Hematopoietic multipotent progenitor cell treated with erythropoietin and hydrocortisone succinate and interleukin-3 and kit ligand, for 15 days (in vitro differentiated cells): ENCODE measurements around the gene PIGX.
"Not testable (repeated sequence)": the region's sequence is repeated elsewhere in the genome, so short reads cannot be mapped to it uniquely, and the experiment has no call there.

ENCODE experiments used
- DNase-seq: peaks from one replicate; pipeline ENCODE4 v3.0.0-alpha.2; 2015; ENCODE audit warnings: low spot score

PIGX gene

GRCh38 chr3:196706327-196706726 lies 5.8 kb upstream of the PIGX start:
- DNase-seq = no peak

- DNase-seq = no peak
Observed at GRCh38 chr3:196706731-196707130, 5.4 kb upstream of the PIGX start.

DNA sequence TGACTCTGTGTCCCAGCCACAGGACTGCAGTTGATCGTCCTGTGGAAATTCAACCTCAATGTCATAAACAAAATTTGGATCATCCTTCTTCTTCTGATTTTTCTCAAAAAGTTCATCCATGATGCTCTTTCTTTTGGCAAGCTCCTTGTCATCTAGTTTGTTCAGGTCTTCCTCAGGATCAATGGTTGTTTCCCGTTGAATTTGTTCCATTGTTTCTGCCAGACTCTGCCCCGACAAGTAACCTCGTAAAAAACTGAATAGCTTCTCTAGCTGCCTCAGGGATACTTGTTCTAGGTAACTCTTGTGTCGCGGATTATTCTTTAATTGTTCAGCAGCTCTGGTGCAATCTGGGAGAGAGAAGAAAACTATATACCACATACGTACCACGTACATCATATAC lies 4.6 kb upstream of the PIGX start:
- no peak for DNase-seq

DNA sequence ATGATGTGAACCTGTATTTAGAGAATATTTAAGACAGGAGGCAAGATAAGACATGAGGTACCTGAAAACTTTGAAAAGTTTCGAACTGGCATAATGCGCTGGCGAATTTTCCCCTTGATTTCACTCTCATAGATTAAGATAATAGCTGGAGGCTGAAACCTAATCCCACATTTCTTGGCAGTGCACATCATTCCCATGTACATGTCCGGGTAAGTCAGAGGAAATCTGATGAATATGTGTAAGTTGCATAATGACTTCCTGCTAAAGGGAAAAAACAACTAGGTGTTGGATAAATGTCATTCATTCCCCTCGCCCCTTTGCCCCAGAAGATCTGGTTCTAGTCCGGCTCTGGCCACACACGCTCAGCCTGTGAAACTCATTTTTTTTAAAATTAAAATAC lies 3.7 kb upstream of the PIGX start:
- no peak for DNase-seq

- DNase-seq = peak; percentile 63
Observed at GRCh38 chr3:196712514-196713413, 587 bp downstream of the PIGX start.

DNA sequence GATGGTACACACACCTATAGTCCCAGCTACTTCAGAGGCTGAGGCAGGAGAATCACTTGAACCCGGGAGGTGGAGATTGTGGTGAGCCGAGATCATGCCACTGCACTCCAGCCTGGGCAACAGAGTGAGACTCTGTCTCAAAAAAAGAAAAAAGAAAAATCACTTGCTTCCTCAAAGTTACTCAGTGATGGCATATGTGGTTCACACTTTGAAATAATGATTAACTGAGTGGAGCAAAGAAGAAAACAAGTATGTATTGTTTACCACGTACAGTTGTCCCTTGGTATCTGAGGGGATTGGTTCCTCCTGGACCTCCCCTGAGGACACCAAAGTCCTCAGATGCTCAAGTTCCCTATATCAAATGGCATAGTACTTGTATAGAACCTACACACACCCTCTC lies 5.0 kb downstream of the PIGX start:
- DNase-seq = not testable (repeated sequence)

DNA sequence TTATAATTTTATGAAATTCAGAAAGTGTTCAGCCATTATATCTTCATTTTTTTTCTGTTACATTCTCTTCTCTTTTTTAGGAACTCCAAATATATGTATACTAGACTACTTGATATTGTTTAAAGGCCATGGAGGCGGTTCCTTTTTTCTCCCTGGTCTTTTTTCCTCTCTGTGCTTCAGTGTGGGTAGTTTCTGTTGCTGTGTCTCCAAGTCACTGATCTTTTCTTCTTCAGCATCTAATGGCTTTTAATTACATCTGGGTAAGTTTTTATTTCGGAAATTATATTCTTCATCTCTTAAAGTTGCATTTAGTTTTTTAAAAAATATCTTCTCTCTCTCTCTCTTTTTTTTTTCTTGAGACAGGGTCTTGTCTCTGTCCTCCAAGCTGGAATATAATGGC lies 8.9 kb downstream of the PIGX start:
- DNase-seq = no peak

DNA sequence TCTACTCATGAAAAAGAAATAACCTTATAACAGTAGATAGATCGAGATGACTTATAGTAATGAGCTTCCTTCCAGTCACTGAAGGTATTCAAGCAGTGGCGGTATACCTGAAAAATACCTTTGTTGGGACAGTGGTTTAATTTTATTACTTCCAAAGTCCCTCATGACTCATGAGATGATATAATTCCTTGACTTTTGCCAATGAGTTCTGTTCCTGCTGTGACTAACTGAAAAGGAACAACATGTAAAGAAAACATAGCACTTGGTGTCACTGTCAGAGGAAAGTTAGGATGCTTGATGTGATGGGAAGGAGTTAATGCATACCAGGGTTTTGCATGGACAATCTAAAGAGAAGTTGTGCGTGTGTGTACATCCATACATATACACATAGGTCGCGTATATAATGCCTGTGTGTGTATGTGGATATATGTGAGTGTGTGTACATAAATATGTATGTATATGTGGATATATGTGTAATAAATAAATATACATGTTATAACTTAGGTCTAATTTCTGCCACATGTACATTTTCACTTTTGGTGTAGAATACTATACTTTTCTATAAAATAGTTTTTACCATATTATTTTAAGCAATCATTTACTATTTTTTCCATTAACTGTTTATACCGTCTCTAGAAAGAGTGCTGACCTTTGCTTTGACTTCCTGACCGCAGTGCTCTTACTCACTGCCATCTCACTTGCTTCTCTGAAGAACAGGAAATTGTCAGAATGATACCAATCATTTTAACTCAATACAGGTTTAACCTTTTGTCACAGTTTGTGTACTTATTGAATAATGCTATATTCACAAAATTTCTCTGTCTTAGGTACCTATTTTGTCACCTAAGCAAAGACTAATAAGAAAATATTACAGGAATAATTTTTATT lies 14.9 kb downstream of the PIGX start:
- no peak for DNase-seq

- no peak for DNase-seq
Observed at GRCh38 chr3:196735751-196736150, 23.6 kb downstream of the PIGX start.

DNA sequence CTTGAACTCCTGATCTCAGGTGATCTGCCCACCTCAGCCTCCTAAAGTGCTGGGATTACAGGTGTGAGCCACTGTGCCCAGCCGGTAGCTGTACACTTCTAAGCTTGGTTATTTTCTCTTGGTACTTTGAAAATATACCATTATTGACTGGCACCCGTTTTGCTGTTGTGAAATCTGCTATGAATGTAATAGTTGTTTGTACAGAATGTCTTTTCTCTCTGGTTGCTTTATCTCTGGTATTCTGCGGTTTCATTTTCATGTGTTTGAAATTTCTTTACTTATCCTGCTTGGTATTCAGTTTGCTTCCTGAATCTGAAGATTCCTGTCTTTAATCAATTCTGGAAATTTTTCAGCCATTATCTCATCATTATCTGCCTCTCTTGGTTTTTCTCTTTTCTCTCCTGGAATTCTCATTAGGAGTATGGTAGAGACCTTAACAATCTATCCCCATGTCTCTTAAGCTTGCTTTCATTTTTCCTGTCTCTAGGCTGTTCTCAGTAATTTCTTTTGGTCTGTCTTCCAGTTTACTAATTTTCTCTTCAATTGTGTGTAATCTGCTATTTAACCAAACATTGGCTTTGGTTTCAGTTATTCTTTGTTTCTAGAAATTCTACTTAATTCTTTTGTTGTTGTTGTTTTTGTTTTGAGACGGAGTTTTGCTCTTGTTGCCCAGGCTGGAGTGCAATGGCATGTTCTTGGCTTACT lies 24.6 kb downstream of the PIGX start:
- no peak for DNase-seq

DNA sequence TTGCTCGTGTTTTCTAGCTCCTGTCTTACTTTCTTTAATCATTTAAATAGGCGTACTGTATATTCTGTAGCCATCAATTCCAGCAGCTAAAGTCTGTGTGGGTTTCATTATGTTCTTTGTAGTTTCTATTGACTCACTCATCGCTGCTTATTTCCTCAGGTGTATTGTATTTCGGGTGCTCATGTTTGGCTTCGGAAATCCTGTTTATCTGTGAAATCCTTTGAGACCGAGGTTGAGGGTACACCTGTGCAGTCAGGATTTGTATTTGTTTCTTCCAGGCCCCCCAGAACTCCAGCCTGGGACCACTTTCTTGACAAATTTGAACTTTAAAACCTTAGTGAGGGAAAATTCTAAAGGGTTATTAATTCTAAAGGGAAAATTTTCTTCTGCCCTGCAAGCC lies 25.5 kb downstream of the PIGX start:
- no peak for DNase-seq

GRCh38 chr3:196739671-196740480 lies 27.7 kb downstream of the PIGX start, which contains the start of gene PAK2:
PAK2 (plus strand) TSS chr3:196739857; CDS start chr3:196782647, 42,790 bp downstream.
- peak; percentile 92 for DNase-seq

- peak; percentile 25 for DNase-seq
Observed at GRCh38 chr3:196740481-196741248, 28.5 kb downstream of the PIGX start.

DNA sequence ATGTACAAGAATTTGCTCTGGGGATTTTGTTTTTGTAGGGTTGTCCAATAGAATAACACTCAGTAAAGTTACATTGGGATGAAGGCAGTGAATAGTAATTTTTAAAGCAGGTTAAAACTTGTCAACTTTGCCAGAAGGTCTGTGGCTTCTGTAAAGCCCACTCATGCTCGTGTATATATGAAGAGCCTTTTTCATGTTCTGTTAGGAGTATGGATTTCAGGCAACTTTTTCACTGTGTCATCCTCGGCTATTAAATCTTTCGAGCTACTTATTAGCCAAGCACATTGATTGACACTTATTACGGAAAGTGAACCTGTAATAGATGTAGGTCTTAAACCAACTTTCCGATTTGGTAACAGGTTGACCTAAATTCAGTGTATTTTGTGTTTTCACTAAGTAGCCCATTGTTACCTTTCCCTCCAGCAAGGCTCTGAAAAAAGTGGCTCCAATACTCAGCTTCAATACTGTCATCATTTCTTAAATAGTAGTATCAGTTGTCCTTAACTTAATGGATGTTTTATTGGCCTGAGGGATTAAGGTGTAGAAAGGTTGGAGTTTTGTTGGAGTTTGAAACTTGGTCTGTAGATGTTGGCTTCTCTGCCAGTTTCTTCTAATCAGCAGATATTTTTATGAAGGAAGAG lies 29.2 kb downstream of the PIGX start:
- DNase-seq = no peak

DNA sequence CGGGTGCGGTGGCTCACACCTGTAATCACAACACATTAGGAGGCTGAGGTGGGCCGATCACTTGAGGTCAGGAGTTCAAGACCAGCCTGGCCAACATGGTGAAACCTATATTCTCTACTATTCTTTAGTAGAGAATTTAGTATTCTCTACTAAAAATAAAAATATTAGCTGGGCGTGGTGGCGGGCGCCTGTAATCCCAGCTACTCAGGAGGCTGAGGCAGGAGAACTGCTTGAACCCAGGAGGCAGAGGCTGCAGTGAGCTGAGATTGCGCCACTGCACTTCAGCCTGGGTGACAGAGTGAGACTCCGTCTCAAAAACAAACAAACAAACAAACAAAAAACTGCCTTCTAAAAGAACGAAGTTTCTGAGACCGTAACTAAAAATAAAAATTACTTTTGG lies 31.4 kb downstream of the PIGX start:
- not testable (repeated sequence) for DNase-seq

DNA sequence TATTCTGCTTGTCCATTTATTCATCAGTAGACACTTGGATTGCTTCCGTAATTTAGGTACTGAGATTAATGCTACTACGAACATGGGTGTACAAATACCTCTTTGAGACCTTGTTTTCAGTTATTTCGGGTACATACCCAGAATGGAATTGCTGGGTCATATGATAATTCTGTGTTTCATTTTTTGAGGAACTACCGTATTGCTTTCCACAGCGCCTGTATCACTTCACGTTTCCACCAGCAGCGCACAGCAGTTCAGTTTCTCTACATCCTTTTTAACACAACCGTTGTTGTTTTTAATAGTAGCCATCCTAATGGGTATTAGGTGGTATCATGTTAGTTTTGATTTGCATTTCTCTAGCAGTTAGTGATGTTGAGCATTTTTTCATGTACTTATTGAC lies 36.9 kb downstream of the PIGX start:
- no peak for DNase-seq

GRCh38 chr3:196753201-196753600 lies 41.0 kb downstream of the PIGX start:
- DNase-seq = no peak

- DNase-seq = no peak
Observed at GRCh38 chr3:196754091-196754981, 42.2 kb downstream of the PIGX start.

DNA sequence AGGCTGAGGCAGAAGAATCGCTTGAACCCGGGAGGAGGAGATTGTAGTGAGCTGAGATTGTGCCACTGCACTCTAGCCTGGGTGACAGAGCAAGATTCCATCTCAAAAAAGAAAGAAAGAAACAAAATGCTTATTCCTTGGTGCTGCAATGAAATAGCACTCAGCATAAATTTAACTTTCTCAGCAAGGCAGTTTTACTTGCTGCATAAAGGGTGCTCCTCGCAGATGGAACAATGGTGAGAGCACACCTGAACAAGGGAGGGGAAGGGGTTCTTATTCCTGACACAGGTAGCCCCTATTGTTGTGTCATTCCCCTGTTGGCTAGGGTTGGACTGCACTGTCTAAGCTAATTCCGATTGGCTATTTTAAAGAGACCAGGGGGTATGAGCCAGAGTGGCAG lies 44.6 kb downstream of the PIGX start:
- DNase-seq = no peak
